ENCODE data around the gene SCO1.

Gene SCO1

GRCh38 chr17:10724546-10725195 is 27.3 kb upstream of the SCO1 start:
- H3K4me3 ChIP-seq (ENCODE audit: low read length), result no peak overlapping the region
- DNase-seq (ENCODE audit: low read depth), result no peak
- no peak for TF ChIP-seq CTCF (conservative IDR thresholded peaks at IDR 0.05; ENCODE audit: low read depth, low read length)

- no peak overlapping the region for H3K4me3 ChIP-seq (ENCODE audit: low read length)
- DNase-seq (ENCODE audit: low read depth), result no peak
Measured at GRCh38 chr17:10718547-10718946, 21.2 kb upstream of the SCO1 start.

GRCh38 chr17:10716218-10716617 is 18.9 kb upstream of the SCO1 start:
- no peak for TF ChIP-seq CTCF (conservative IDR thresholded peaks at IDR 0.05; ENCODE audit: low read depth, low read length)
- no peak overlapping the region for H3K4me3 ChIP-seq (ENCODE audit: low read length)
- DNase-seq (ENCODE audit: low read depth), result no peak

More at GRCh38 chr17:10718547-10718946, 21.2 kb upstream of the SCO1 start:
- TF ChIP-seq CTCF (conservative IDR thresholded peaks at IDR 0.05; ENCODE audit: low read depth, low read length), result no peak

- no peak overlapping the region for H3K4me3 ChIP-seq (ENCODE audit: low read length)
- no peak for DNase-seq (ENCODE audit: low read depth)
- TF ChIP-seq CTCF (conservative IDR thresholded peaks at IDR 0.05; ENCODE audit: low read depth, low read length), result no peak
Measured at GRCh38 chr17:10713318-10713717, 16.0 kb upstream of the SCO1 start.

- H3K4me3 ChIP-seq (ENCODE audit: low read length), result no peak overlapping the region
- DNase-seq (ENCODE audit: low read depth), result no peak
- no peak for TF ChIP-seq CTCF (conservative IDR thresholded peaks at IDR 0.05; ENCODE audit: low read depth, low read length)
Measured at GRCh38 chr17:10705727-10706126, 8.4 kb upstream of the SCO1 start.

- no peak for TF ChIP-seq CTCF (conservative IDR thresholded peaks at IDR 0.05; ENCODE audit: low read depth, low read length)
- no peak for DNase-seq (ENCODE audit: low read depth)
- H3K4me3 ChIP-seq (ENCODE audit: low read length), result no peak overlapping the region
Measured at GRCh38 chr17:10702574-10702973, 5.2 kb upstream of the SCO1 start.

- no peak for TF ChIP-seq CTCF (conservative IDR thresholded peaks at IDR 0.05; ENCODE audit: low read depth, low read length)
- no peak for DNase-seq (ENCODE audit: low read depth)
- no peak overlapping the region for H3K4me3 ChIP-seq (ENCODE audit: low read length)
Measured at GRCh38 chr17:10699856-10700255, 2.5 kb upstream of the SCO1 start.

Measured in retinal pigment epithelial cell (primary cell).